ENCODE measurements around the gene MIA3.
A peak's percentile ranks its signal among the peaks of the same experiment; 100 is the strongest.
"Not testable (repeated sequence)": the region's sequence is repeated elsewhere in the genome, so short reads cannot be mapped to it uniquely, and the experiment has no call there.

The MIA3 gene

DNA sequence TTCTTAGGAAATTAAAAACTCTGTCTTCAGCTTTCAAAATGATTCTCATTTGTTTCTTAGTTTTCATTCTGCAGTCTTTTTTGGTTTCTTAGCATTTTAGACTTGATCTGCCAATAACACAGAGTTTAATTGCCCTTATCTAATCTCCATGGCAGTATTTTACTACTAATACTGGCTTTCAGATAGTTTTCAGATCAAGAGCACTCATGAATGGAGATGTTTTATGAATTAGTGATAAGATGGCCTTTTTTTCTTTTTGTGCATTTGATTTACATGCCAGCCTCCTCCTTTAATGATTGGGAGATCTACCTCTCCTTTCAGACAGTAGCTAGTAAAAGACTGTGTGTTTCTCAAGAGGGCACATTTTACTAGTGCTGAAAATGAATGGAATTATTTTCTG lies 5.6 kb downstream of the MIA3 start:
- no peak for DNase-seq

DNA sequence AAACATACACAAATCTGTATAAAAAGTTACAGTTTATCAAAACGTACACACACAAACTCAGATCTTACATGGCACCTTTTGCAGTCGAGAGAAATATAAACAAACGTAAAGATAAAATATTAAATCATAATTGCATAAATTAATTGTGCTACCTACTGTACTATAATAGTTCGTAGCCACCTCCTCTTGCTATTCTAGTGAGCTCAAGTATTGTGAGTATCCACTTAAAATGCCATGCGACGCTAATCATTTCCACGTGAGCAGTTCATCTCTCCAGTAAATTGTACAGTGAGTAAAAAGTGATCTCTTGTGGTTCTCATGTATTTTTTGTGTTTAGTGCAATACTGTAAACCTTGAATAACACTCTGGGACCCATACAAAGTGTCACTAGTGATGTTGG lies 6.3 kb downstream of the MIA3 start:
- no peak for DNase-seq

DNA sequence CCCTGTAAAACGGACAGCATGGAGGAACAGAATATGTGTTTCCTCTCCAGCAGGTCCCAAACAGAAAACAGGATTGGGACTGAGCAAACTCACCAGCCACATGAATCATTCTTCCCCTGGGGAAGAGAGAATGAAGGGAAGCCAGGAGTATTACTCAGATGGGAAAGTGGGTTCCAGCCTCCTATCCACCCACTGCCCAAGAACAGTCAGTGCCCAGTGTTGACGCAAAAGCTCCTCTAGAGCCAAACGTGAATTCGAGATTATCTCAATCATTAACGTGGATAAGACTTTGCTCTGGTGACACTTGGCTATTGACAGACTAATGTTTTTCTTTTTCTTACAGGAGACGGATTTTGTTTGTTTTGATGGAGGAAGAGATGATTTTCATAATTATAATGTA lies 9.3 kb downstream of the MIA3 start:
- DNase-seq, result no peak

DNA sequence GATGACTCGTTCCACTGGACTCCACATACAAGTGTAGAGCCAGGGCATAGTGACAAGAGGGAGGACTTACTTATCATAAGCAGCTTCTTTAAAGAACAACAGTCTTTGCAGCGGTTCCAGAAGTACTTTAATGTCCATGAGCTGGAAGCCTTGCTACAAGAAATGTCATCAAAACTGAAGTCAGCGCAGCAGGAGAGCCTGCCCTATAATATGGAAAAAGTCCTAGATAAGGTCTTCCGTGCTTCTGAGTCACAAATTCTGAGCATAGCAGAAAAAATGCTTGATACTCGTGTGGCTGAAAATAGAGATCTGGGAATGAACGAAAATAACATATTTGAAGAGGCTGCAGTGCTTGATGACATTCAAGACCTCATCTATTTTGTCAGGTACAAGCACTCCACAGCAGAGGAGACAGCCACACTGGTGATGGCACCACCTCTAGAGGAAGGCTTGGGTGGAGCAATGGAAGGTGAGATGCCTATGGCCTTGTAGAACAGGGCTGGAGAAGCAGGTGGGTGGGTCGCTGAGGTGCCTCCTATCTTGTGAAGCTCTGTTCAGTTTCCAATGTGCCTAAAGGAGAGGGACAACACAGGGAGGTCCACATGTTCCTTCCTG lies 12.1 kb downstream of the MIA3 start:
- DNase-seq, result no peak

DNA sequence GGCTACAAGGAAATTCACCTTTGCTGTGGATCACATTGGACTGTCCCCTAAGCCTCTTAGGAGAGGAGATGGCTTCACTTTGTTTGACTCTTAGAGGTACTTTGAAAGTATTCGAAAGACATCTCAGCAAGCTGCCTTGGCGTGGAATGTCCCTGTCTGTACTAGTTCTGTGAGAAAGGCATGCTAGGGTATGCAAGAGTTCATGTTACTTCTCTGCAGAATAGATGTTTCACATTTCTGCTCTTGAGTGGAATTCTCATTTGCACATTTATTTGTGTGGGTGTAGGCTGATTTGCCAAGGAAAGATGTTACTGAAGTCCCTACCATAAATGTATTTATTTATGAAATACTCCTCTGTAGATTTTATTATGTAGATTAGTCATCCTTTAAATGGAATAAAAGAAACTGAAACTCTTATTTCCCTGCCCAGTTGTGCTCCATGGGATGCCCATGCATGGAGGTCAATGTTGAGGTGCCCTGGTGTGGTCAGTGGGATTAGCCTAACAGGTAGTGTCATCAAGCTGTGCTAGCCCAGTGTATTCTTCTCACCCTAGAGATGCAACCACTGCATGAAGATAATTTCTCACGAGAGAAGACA lies 13.8 kb downstream of the MIA3 start:
- DNase-seq, result no peak

DNA sequence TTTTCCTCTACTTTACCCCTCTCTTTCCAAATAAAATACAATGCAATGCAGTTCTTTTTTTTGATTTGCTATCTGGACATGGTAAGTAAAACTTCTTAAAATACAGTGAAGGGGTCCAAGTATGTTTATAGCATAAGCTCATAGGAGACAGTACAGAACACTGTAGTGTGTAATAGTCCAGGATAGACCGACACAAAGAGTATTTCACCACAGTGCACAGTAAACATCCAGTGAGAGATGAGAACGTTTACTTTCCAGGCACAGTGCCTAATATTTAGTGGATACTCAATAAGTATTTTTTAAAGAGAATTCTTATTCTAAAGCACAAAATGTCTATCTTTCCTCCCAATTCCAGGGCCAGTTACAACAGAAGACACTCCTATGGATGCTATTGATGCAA lies 14.9 kb downstream of the MIA3 start:
- no peak for DNase-seq

DNA sequence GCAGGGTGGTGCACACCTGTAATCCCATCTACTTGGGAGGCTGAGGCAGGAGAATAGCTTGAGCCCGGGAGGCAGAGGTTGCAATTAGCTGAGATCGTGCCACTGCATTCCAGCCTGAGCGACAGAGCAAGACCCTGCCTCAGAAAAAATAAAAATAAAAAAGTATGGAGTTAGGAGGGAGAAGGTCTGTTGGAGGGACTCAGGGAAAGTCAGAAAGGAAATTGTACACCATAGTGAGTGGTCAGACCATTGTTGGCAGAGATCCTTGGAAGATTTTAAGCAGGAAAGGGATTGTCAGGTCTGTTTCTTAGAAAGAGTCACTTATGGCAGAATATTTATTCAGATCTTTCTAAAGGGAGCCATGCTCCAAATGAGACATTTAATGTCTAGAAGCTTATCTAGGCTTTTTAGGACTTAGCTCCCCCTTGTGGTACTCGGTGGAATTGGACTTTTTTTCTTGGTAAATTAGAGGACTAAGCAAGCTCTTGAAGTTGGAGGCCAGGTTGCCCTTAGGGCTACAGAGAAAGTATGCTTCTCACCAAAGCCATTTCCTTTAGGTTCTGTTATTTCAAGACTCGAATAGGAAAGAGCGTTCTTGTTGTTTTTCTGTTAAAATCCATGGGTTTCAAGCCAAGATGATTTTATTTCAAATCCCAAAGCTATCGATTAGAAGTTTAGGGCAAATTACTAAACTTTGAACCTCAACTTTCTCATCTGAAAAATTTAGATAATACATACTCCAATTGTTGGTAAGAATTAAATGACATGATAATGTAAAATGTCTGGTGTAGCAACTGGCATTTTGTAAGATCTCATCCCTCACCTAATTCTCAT lies 16.5 kb downstream of the MIA3 start:
- DNase-seq, result peak; percentile 83

DNA sequence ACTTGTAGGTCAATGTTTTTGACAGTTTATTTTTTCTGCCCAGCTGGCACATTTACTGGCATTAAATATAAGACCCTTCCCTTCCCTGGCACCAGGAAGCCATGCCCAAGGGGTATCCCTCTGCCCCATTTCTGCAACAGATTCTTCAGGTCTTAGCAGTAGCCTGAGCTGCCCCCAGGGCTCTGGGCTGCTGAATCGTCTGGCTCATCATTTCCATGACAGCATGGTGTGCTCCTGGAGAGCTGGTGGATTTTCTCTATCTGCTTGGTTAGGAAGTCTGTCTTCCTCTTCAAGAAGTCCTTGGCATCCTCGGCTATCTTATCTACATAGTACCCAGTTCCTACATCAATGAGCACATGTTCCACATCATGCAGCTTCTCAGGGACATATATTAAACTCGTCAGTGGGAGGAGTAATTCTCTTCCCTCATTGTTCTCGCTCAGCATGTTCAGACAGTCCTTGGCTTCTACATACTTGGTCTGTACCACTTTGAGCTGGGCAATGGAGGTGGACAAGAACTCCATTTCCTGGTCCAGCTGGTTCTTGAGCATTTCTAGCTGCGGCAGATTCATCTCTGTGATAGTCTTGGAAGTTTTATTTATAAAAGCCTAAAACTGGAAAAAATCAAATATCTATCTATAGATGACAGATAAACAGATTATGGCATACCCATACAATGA lies 23.5 kb downstream of the MIA3 start:
- no peak for DNase-seq

DNA sequence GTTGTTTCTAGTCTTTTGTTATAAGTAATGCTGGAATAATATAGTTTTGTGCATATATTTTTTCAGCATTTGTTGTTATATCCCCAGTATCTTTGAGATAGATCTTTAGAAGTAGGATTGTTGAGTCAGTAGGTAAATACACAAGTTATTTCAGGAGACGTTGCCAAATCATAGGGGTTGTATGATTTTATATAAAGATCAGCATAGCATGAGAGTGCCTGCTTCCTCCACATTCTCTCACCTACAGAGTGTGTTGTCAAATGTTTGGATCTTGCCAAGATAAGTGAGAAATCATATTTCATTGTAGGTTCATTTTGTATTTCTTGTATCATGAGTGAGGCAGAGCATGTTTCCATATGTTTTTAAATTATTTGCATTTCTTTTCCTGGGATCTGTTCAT lies 24.6 kb downstream of the MIA3 start:
- no peak for DNase-seq

DNA sequence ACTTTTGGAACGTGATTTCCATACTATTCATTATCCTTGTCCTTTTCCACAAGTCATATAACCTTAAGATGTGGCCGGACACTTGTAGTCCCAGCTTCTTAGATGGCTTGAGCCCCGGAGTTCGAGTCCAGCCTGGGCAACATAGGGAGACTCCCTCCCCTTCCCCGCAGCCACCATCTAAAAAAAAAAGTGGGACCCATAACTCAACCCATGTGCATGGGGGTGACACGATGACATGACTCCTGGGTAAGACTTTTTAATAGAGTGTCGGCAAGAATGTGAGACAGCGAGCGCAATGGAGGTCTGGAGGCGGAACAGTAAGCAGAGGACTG lies 25.7 kb downstream of the MIA3 start:
- DNase-seq, result no peak

DNA sequence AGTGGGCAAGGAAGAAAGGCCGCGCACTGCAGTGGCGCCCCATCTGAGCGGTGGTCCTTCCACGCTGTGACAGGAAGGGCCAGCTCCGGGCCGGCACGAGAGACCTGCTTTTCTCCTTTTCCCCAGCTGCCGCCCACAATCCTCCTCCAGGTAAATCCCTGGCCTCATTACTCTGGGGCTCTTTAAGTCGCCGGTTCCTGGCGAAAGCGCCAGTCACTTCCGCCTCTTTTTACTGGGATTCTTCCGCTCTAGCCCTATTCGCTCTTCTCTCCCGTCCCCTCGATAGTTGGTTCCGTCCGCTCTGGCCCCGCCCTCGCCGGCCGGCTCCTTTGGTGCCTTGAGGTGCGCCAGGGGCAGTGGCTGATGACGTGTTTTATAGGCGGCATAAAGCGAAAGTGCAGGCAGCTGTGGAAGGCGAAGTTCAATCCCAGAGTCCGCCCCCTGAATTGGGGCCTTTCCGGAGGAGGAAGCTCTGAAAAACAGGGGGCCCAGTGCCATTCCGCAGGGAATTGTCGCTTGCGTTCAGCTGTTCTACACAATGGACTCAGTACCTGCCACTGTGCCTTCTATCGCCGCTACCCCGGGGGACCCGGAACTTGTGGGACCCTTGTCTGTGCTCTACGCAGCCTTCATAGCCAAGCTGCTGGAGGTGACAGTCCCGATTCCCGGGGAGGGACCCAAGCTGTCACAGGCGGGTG lies 26.2 kb downstream of the MIA3 start:
- peak; percentile 98 for DNase-seq

DNA sequence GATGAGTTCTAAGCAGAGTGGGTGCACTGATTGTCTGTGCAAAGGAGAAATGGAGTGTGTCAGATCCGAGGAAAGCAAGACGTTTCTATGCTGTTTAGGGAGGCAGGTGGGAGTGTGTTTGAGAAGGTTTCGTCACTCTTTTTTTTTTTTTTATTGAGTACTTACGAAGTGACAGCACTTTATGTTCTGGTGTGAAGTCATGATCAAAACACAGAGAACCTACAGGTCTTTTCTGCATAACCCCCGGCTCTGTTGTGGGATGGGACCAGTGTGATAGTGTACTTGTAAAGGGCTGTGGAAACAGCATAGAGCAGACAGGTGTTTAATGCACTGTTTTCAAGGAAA lies 26.7 kb downstream of the MIA3 start:
- no peak for DNase-seq

DNA sequence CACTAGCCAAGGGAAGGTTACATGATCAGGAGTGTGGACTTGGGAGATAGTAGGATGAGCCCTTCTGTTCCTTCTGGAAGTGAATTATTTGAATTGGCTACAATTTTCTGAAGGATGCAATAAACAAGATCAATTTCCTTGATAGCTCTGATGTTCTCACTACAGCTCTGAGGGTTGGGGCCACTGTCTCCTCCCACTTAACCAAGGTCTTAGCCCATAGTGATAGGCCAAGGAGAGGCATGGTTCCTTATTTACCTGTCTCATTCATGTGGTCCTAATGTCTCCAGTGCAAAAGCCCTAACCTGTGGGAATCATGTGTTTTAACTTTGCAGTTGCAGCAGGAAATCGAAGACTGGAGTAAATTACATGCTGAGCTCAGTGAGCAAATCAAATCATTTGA lies 34.8 kb downstream of the MIA3 start:
- DNase-seq, result no peak

DNA sequence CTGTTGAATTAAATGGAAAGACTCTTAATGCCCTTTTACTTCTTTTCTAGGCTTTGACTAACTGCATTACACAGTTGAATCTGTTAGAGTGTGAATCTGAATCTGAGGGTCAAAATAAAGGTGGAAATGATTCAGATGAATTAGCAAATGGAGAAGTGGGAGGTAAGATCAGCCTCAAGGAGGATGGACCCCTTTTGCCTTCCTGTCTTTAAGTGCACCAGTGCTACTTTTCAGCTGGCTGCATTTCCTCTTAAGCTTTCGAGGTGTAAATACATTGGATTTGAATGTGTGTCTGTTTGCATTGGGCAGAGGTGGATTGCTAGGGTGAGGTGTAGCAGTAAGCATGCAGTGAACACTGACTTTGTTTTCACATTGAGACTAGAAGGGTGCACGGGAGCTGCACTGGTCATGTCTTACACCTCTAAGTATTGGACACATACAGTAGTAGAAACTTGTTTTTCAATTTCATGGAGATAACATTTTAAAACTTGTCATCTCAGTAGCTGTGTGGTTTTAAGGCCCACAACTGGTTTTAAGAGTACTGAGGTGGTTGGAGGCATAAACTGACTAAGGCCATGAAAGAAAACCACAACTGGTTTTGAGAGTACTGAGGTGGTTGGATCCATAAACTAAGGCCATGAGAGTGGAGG lies 35.4 kb downstream of the MIA3 start:
- peak; percentile 85 for DNase-seq

DNA sequence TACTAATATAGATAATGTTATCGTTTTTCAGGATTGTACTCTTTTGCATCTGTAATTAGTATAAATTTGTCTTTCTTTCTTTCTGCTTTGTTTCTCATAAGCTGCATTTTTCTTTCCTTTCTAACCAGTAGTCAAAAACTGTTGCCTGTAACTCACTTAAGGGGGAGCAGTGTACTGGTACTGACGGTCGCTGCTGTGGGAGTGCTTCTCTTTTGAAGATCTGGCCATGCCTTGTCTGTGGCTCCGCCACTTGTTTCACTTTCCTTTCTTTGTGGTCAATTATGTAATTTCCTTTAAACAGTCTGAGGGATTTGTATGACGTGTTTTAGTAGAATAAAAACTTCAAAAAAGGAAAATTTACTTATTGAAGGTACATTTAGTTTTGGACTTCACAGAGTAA lies 37.0 kb downstream of the MIA3 start:
- peak; percentile 88 for DNase-seq

DNA sequence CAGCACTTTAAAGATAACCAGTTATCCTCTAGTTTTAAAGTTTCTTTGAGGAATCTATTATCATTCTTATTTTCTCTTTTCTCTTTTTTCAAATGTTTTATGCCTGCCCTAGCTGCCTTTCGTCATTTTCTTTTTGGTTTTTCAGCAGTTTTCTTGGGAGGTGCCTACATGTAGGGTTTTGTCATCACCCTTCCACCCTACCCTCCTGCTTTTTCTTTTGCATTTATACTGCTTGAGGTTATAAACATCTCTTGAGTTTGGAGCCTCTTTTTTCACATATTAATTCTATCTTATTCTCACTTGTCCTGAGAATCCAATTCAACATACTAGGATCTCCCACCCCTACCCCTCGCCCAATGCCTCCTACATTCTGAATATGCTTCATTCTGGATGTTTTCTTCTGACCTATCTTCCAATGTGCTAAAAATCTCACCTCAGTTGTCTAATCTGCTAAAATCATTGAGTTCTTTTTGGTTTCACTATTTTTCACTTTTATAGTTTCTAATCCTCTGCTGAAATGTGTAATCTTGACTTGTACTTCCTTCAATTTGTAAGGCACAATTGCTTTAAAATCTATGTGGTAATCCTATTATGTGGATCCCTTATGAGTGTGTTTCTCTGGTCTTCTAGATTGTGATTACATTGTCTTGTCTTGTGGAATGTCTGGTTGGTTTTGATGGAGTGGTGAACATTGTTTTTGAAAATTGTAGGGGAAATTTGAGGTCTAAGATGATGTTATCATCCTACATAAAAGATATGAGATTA lies 38.7 kb downstream of the MIA3 start:
- no peak for DNase-seq

DNA sequence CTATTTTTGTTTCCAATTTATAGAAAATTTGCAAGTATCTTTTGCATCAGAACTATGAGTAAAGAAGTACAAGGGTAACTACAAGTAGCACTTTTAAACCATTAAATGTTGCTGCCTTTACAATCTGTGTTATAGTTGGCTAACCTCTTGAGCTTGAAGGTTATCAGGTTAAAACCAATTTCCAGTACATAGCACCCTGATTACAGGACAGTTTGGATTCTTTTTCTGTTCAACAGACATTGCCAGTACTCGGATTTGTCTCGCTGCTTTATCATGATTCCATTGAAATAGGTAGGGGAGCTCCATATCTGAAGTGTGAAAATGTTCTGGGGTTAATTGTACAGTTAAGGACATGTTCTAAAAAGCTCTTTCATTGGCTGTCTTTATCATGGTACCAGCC lies 40.0 kb downstream of the MIA3 start:
- no peak for DNase-seq

DNA sequence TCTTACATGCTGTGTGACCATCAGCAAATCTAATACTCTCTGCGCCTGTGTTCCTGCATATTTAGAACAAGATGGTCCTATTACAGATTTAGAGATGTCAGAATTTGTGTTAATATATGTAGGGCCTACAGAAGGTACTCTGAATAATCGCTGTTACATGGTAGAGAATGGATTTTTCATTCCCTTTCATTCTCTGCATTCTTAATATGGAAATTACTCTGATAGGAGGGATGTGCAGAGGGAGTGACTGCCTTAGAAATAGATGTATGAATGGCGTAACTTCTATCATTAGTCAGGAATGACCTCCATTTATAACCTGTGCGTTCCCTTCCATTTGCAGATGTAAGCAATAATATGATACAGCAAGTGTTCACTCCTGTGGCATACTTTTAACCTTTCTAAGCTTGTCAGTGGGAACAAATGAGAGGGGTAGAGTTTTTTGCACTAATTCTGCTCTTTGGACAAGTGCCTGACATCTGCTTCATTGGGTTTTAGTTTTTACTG lies 45.6 kb downstream of the MIA3 start:
- no peak for DNase-seq

DNA sequence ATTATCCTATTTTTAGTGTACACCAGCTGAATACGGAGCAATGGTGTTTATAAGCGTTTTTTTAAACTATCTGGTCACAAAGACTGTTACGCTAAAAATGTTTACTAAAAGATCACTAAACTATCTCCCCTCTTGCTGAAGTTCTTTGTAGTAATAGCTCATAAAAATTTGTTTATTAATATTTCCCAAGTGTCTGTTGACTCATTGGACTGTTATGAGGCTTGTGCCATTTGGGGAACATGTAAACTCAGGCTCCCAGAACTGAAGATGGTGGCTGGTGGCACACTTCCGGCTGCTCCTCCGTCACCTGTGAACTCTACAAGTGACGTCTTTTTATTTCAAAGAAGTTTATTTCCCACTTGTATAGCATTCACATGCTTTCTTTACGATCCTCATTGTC lies 48.1 kb downstream of the MIA3 start:
- no peak for DNase-seq

DNA sequence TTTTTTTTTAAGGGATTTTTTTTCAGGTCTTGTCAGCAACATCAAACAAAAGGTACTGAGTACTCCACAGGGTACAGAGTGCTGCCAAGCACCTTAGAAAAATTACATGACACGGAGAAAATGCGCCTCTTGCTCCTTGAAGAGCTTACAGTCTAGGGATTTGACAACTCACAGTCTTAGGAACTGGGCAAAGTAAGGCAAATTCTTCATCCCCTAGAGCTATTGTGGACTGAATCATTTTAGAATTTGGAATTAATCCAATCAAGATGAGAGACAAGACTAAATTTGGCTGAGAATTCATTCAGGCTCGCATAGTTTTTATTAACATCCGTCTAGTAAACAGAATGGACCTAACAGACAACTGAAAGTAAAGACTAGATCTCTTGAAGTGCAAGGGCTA lies 50.3 kb downstream of the MIA3 start:
- DNase-seq, result not testable (repeated sequence)

DNA sequence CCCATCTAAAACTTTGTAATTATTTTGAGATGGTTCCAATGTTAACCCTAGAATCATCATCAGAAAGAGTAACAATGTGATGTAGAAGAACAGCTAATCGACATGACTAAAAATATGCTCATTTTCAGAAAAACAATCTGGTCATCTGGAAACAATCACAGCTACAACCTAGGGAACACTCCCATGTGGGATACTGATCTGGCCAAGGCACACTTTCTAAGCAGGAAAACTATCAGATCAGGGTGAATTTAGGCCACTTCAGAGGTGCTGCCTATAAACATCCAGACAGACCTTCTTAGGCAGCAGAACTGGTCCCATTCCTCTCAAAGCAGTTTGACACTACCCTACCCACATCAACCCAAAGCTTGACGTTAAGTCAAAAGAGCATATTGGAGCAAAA lies 51.2 kb downstream of the MIA3 start:
- not testable (repeated sequence) for DNase-seq

DNA sequence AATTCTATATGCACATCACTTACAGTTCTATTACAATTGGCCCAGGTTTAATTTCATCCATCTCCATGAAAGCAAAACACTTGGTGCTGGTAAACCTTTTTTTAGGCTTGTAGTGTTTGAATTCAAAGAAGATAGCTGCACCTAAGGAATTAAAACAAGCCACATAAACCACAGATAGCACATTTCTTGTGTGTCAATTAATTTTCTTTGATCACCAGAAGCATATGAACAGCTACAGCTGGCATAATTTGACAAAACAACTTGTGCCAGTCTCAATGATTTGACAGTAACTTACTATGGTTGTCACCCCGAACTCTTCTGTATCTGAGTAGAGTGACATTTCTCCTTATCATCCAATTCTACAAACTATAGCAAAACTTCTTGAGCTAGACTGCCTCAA lies 52.2 kb downstream of the MIA3 start:
- DNase-seq, result no peak

All from activated CD4-positive, alpha-beta T cell treated with anti-CD3 and anti-CD28 coated beads, Interleukin-2, amount 50 U/mL, for 16 hours (primary cell).